Immature natural killer cell (primary cell): ENCODE measurements around the gene TMEM242. TPM values are rescaled to one million over a fixed set of nuclear protein-coding genes. Genes with fewer than 3 reads are reported as not detected.

Experiments used
- DNase-seq, 3 donors: peaks; one replicate each; pipeline ENCODE4 v3.0.0; 2022; ENCODE audit warnings: mixed read lengths in 1 of 3
- H3K27ac Mint-ChIP-seq, 6 donors: one replicate each; pipeline ENCODE4 v1.8.0; 2020; ENCODE audit warnings: mixed read lengths in 6 of 6, mild to moderate bottlenecking in 5 of 6, inconsistent platforms in 4 of 6, moderate library complexity in 3 of 6
- H3K27me3 Mint-ChIP-seq, 3 donors: one replicate each; pipeline ENCODE4 v1.8.0; 2020 to 2021; ENCODE audit warnings: low read depth in 3 of 3, mild to moderate bottlenecking in 3 of 3, mixed read lengths in 3 of 3, moderate library complexity in 3 of 3, inconsistent platforms in 1 of 3
- H3K36me3 Mint-ChIP-seq, 3 donors: one replicate each; pipeline ENCODE4 v1.8.0; 2020; ENCODE audit warnings: mixed read lengths in 3 of 3, inconsistent platforms in 2 of 3, mild to moderate bottlenecking in 2 of 3
- H3K4me1 Mint-ChIP-seq, 2 donors: one replicate each; pipeline ENCODE4 v1.8.0; 2020; ENCODE audit warnings: inconsistent platforms in 2 of 2, mild to moderate bottlenecking in 2 of 2, mixed read lengths in 2 of 2, moderate library complexity in 1 of 2
- H3K4me3 Mint-ChIP-seq, 5 donors: one replicate each; pipeline ENCODE4 v1.8.0; 2020; ENCODE audit warnings: mild to moderate bottlenecking in 5 of 5, mixed read lengths in 5 of 5, inconsistent platforms in 3 of 5, moderate library complexity in 3 of 5
- H3K9me3 Mint-ChIP-seq, 6 donors: one replicate each; pipeline ENCODE4 v1.8.0; 2020; ENCODE audit warnings: mild to moderate bottlenecking in 6 of 6, mixed read lengths in 6 of 6, inconsistent platforms in 4 of 6, moderate library complexity in 3 of 6
- polyA plus RNA-seq, 3 donors: library from polyadenylated mRNA; unstranded; fragments of 300-500 nt; fragmentation: Illumina TruSeq; gene quantifications; one replicate each; pipeline ENCODE4 v1.2.3, GENCODE V29; 2021

Gene TMEM242
- polyA plus RNA-seq, 3 donors from 2014 or later: 13.7 to 17.4 (median 15.9) TPM

GRCh38 chr6:157280157-157280556 is 43.2 kb downstream of the TMEM242 start:
- Mint-ChIP-seq H3K9me3 (no peaks in the 10 kb centered on the region), H3K27ac (no peak overlapping the region), H3K4me1 (peaks cover 0 to 2% of the 10 kb centered on the region in 2 donors), H3K4me3 (no peak overlapping the region), H3K36me3 (no peaks in the 10 kb centered on the region), H3K27me3 (peaks cover 0 to 4% (median 3%) of the 10 kb centered on the region in 3 donors)
- no peak for DNase-seq

- Mint-ChIP-seq H3K9me3 (no peaks in the 10 kb centered on the region), H3K27me3 (peaks cover 2 to 6% (median 4%) of the 10 kb centered on the region in 3 donors), H3K4me3 (no peak overlapping the region), H3K27ac (no peak overlapping the region), H3K36me3 (no peaks in the 10 kb centered on the region), H3K4me1 (peaks cover 11 to 12% of the 10 kb centered on the region in 2 donors)
- DNase-seq: no peak
Measured at GRCh38 chr6:157278171-157278570, 45.1 kb downstream of the TMEM242 start.

DNA sequence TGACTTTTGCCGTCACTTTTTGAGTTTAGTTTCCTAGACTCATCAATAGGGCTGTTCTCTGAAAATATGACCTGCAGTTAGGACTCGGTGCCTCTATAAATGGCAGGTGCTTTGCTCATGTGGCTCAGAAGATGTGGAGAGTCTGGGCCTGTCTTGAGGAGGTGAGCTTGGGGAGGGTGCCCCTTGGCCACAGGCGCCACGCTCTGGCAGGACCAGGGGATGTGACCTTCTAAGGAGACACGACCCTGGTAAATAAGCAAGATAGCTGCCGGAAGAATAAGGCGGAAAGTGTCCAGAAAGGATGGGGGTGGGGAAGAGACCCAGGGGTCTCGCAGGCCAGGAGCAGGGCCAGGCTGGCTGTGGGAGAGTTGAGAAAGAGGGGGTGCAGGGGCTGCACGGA is 46.6 kb downstream of the TMEM242 start:
- DNase-seq: no peak
- Mint-ChIP-seq H3K4me3 (peak overlapping the region in 1 of 5 donors; percentile 4), H3K27ac (no peak overlapping the region), H3K27me3 (peaks cover 5 to 6% (median 6%) of the 10 kb centered on the region in 3 donors), H3K4me1 (peaks cover 12 to 16% of the 10 kb centered on the region in 2 donors), H3K9me3 (no peaks in the 10 kb centered on the region), H3K36me3 (no peaks in the 10 kb centered on the region)

DNA sequence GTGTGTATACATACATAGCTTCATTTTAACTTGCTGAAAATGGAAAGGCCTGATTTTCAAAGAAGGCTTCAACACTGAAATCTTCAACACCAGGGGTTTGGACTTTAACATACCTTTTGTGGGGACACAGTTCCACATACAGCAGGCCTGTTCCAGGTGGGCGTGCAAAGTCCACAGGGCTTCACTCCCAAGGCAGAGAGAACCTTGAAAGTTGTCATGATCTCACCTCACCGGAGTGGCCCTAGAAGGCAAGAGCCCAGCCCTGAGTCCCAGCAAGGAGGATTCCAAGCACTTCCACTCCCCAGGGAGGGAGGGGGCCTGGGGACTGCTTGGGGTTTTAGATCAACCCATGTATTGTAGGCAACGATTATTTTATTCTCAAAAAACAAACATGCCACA is 47.2 kb downstream of the TMEM242 start:
- Mint-ChIP-seq H3K27ac (no peak overlapping the region), H3K36me3 (no peaks in the 10 kb centered on the region), H3K9me3 (no peaks in the 10 kb centered on the region), H3K27me3 (peaks cover 5 to 6% (median 5%) of the 10 kb centered on the region in 3 donors), H3K4me1 (peaks cover 12 to 16% of the 10 kb centered on the region in 2 donors), H3K4me3 (peak overlapping the region in 1 of 5 donors; percentile 33)
- DNase-seq: no peak

GRCh38 chr6:157274471-157275226 is 48.7 kb downstream of the TMEM242 start:
- Mint-ChIP-seq H3K4me1 (peaks cover 14 to 28% of the 10 kb centered on the region in 2 donors), H3K9me3 (peaks cover 0 to 10% (median 4%) of the 10 kb centered on the region in 6 donors), H3K27me3 (peaks cover 13 to 17% (median 15%) of the 10 kb centered on the region in 3 donors), H3K4me3 (peak overlapping the region; percentile 83 to 94 (median 90)), H3K27ac (peak overlapping the region; percentile 51 to 95 (median 91)), H3K36me3 (peaks cover 0 to 9% (median 4%) of the 10 kb centered on the region in 3 donors)
- peak; percentile 79 to 83 (median 83) for DNase-seq

- Mint-ChIP-seq H3K27ac (peak overlapping the region; percentile 51 to 95 (median 91)), H3K27me3 (peaks cover 13 to 17% (median 15%) of the 10 kb centered on the region in 3 donors), H3K36me3 (peaks cover 0 to 9% (median 4%) of the 10 kb centered on the region in 3 donors), H3K4me3 (peak overlapping the region; percentile 83 to 94 (median 90)), H3K4me1 (peaks cover 14 to 28% of the 10 kb centered on the region in 2 donors), H3K9me3 (peaks cover 0 to 10% (median 4%) of the 10 kb centered on the region in 6 donors)
- DNase-seq: peak; percentile 51 to 61 (median 60)
Measured at GRCh38 chr6:157273756-157274470, 49.4 kb downstream of the TMEM242 start.

GRCh38 chr6:157272866-157273755 is 50.2 kb downstream of the TMEM242 start:
- H3K4me3 Mint-ChIP-seq: peak overlapping the region; percentile 71 to 94 (median 89)

GRCh38 chr6:157272372-157272771 is 50.9 kb downstream of the TMEM242 start:
- H3K4me1 Mint-ChIP-seq: peaks cover 14 to 28% of the 10 kb centered on the region in 2 donors
- H3K27ac Mint-ChIP-seq: no peak overlapping the region
- peak overlapping the region in 2 of 5 donors; percentile 18 to 90 for H3K4me3 Mint-ChIP-seq
- H3K27me3 Mint-ChIP-seq: peaks cover 13 to 17% (median 16%) of the 10 kb centered on the region in 3 donors
- H3K9me3 Mint-ChIP-seq: peaks cover 0 to 10% (median 4%) of the 10 kb centered on the region in 6 donors
- DNase-seq: no peak
- peaks cover 0 to 9% (median 4%) of the 10 kb centered on the region in 3 donors for H3K36me3 Mint-ChIP-seq

More at GRCh38 chr6:157272866-157273755, 50.2 kb downstream of the TMEM242 start:
- peak in 1 of 3 donors; percentile 19 for DNase-seq
- peaks cover 13 to 17% (median 15%) of the 10 kb centered on the region in 3 donors for H3K27me3 Mint-ChIP-seq
- peaks cover 0 to 9% (median 4%) of the 10 kb centered on the region in 3 donors for H3K36me3 Mint-ChIP-seq
- H3K9me3 Mint-ChIP-seq: peaks cover 0 to 10% (median 4%) of the 10 kb centered on the region in 6 donors
- H3K4me1 Mint-ChIP-seq: peaks cover 14 to 28% of the 10 kb centered on the region in 2 donors
- H3K27ac Mint-ChIP-seq: peak overlapping the region in 4 of 6 donors; percentile 28 to 73 (median 64)

GRCh38 chr6:157271911-157272310 is 51.4 kb downstream of the TMEM242 start:
- H3K27ac Mint-ChIP-seq: no peak overlapping the region
- peak overlapping the region in 1 of 5 donors; percentile 29 for H3K4me3 Mint-ChIP-seq
- DNase-seq: no peak
- peaks cover 13 to 18% (median 14%) of the 10 kb centered on the region in 3 donors for H3K27me3 Mint-ChIP-seq
- H3K36me3 Mint-ChIP-seq: peaks cover 0 to 9% (median 4%) of the 10 kb centered on the region in 3 donors
- peaks cover 14 to 28% of the 10 kb centered on the region in 2 donors for H3K4me1 Mint-ChIP-seq
- H3K9me3 Mint-ChIP-seq: peaks cover 0 to 10% (median 4%) of the 10 kb centered on the region in 6 donors

DNA sequence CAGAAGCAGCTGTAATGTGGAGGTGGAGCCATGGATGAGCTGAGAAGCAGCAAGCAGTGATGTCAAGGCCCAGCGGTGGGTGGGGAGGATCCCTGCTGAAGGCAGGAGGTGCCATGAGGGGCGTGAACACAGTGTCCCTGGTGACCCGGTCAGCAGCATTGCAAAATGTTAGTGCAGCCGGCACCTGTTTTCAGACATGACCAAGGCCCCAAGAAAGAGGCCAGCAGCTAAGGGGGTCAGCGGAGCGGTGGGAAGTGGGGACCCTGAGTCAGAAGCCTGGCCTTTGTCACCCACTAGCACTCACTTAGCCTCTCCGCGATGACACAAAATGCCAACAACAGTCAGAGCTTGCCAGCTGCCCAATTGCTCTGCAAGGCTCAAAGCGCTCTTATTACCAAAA is 51.9 kb downstream of the TMEM242 start:
- Mint-ChIP-seq H3K9me3 (peaks cover 0 to 10% (median 4%) of the 10 kb centered on the region in 6 donors), H3K36me3 (peaks cover 0 to 9% (median 4%) of the 10 kb centered on the region in 3 donors), H3K27ac (no peak overlapping the region), H3K4me3 (no peak overlapping the region), H3K27me3 (peaks cover 13 to 18% (median 14%) of the 10 kb centered on the region in 3 donors), H3K4me1 (peaks cover 14 to 28% of the 10 kb centered on the region in 2 donors)
- DNase-seq: no peak

GRCh38 chr6:157270916-157271315 is 52.4 kb downstream of the TMEM242 start:
- no peak overlapping the region for H3K4me3 Mint-ChIP-seq

DNA sequence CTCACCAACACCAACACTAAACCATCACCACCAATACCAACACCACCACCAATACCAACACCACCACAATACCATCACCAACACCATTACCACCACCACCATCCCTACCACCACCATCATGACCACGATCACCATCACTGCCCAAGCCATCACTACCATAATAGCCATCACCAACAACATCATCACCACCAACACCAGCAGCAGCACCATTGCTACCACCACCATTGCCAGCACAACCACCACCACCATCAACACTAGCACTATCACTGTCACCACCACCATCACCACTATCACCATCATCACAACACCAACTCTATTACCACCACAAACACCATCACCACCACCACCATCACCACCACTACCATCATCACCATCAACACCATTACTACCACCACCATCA is 53.0 kb downstream of the TMEM242 start:
- Mint-ChIP-seq H3K4me3 (peak overlapping the region in 2 of 5 donors; percentile 21 to 36), H3K9me3 (peaks cover 0 to 10% (median 4%) of the 10 kb centered on the region in 6 donors), H3K4me1 (peaks cover 13 to 28% of the 10 kb centered on the region in 2 donors), H3K27ac (peak overlapping the region; percentile 6 to 88 (median 69)), H3K36me3 (peaks cover 0 to 9% (median 4%) of the 10 kb centered on the region in 3 donors), H3K27me3 (peaks cover 13 to 21% (median 14%) of the 10 kb centered on the region in 3 donors)
- peak in 1 of 3 donors; percentile 7 for DNase-seq

More at GRCh38 chr6:157270916-157271315, 52.4 kb downstream of the TMEM242 start:
- Mint-ChIP-seq H3K4me1 (peaks cover 14 to 28% of the 10 kb centered on the region in 2 donors), H3K36me3 (peaks cover 0 to 9% (median 4%) of the 10 kb centered on the region in 3 donors), H3K27me3 (peaks cover 13 to 18% (median 14%) of the 10 kb centered on the region in 3 donors), H3K9me3 (peaks cover 0 to 10% (median 4%) of the 10 kb centered on the region in 6 donors), H3K27ac (peak overlapping the region in 1 of 6 donors; percentile 88)
- no peak for DNase-seq
